SK-N-SH (cell line): ENCODE results near the gene MARK4. TPM values are rescaled to one million over a fixed set of nuclear protein-coding genes. Genes with fewer than 3 reads are reported as not detected.

Experiments
- CTCF ChIA-PET: fragments of 300-600, 350-600 bp; formaldehyde crosslinking; extraction: SDS; loops from one replicate; lab custom pipeline; 2021; lab: Yijun Ruan, JAX
- POLR2A ChIA-PET: fragments of 350-600 bp; sonication (Branson Sonifier 250); formaldehyde crosslinking; extraction: SDS; loops from one replicate; lab custom pipeline; 2020; ENCODE audit warnings: antibody characterized with exemption, inconsistent platforms; lab: Yijun Ruan, JAX
- DNase-seq: peaks from one replicate; pipeline ENCODE4 v3.0.0; 2012
- H2AFZ ChIP-seq: fragments of 200-600 bp; sonication (generic); 2 replicates; pipeline ENCODE4 v1.8.1; 2016; ENCODE audit warnings: antibody characterized with exemption, mild to moderate bottlenecking, low read depth
- H3F3A ChIP-seq: fragments of 200-600 bp; sonication (generic); replicated peaks from 2 replicates; pipeline ENCODE3; 2016; ENCODE audit warnings: antibody characterized with exemption, mild to moderate bottlenecking; ENCODE audit not compliant: insufficient read depth
- H3K27ac ChIP-seq, 2 experiments: fragments of 200-500 bp in 1 of 2; fragments of 200-600 bp in 1 of 2; sonication (Bioruptor generic) in 1 of 2; sonication (generic), shearing (Covaris generic) in 1 of 2; 2 replicates each; pipeline versions ENCODE4 v1.5.1 to v1.6.1; 2014 to 2016; ENCODE audit warnings: low read depth in 2 of 2, inconsistent platforms in 1 of 2, low read length in 1 of 2, mild to moderate bottlenecking in 1 of 2, mixed read lengths in 1 of 2
- H3K27me3 ChIP-seq: fragments of 200-600 bp; sonication (generic), shearing (Covaris generic); 2 replicates; pipeline ENCODE4 v1.6.1; 2016; ENCODE audit warnings: mixed run types; ENCODE audit not compliant: insufficient read depth
- H3K36me3 ChIP-seq, 2 experiments: fragments of 200-500 bp in 1 of 2; fragments of 200-600 bp in 1 of 2; sonication (Bioruptor generic) in 1 of 2; sonication (generic) in 1 of 2; replicated peaks in 1 of 2; 2 replicates each; pipeline versions ENCODE3 to v1.5.1; 2014 to 2016; ENCODE audit warnings: low read length in 1 of 2, mild to moderate bottlenecking in 1 of 2; ENCODE audit not compliant: insufficient read depth in 2 of 2, control insufficient read depth in 1 of 2
- H3K4me1 ChIP-seq, 2 experiments: fragments of 200-500 bp in 1 of 2; fragments of 200-600 bp in 1 of 2; sonication (Bioruptor generic) in 1 of 2; sonication (generic), shearing (Covaris generic) in 1 of 2; 2 replicates each; pipeline versions ENCODE4 v1.5.1 to v1.6.1; 2014 to 2016; ENCODE audit warnings: low read depth in 1 of 2, low read length in 1 of 2, mixed run types in 1 of 2; ENCODE audit not compliant: insufficient read depth in 2 of 2, control insufficient read depth in 1 of 2
- H3K4me2 ChIP-seq: fragments of 200-600 bp; sonication (generic), shearing (Covaris generic); 2 replicates; pipeline ENCODE4 v1.6.1; 2017; ENCODE audit warnings: mixed run types
- H3K4me3 ChIP-seq, 2 experiments: fragments of 200-500 bp in 1 of 2; fragments of 200-600 bp in 1 of 2; sonication (Bioruptor generic) in 1 of 2; sonication (generic), shearing (Covaris generic) in 1 of 2; 2 replicates each; pipeline versions ENCODE4 v1.5.1 to v1.8.1; 2014 to 2016; ENCODE audit warnings: low read depth in 2 of 2, inconsistent platforms in 1 of 2, low read length in 1 of 2, mild to moderate bottlenecking in 1 of 2, mixed read lengths in 1 of 2, moderate library complexity in 1 of 2
- H3K79me2 ChIP-seq: fragments of 200-600 bp; sonication (generic); 2 replicates; pipeline ENCODE4 v1.8.1; 2017; ENCODE audit warnings: mild to moderate bottlenecking; ENCODE audit not compliant: insufficient read depth
- H3K9ac ChIP-seq: fragments of 200-600 bp; sonication (generic); 2 replicates; pipeline ENCODE4 v1.6.1; 2017; ENCODE audit warnings: mixed run types
- H3K9me2 ChIP-seq: fragments of 200-600 bp; sonication (generic); 2 replicates; pipeline ENCODE4 v1.6.1; 2017; ENCODE audit warnings: mixed run types
- H3K9me3 ChIP-seq: fragments of 200-600 bp; sonication (generic); 2 replicates; pipeline ENCODE4 v1.6.1; 2017; ENCODE audit warnings: mixed run types, mild to moderate bottlenecking, moderate library complexity
- H4K20me1 ChIP-seq: fragments of 200-600 bp; sonication (generic); 2 replicates; pipeline ENCODE4 v1.6.1; 2017; ENCODE audit warnings: mild to moderate bottlenecking, mixed run types; ENCODE audit not compliant: insufficient read depth
- EZH2phosphoT487 ChIP-seq: fragments of 200-600 bp; sonication (generic); IDR thresholded peaks from 2 replicates; pipeline ENCODE4 v1.6.1; 2017; ENCODE audit warnings: low read depth, mixed run types, mild to moderate bottlenecking, antibody characterized with exemption, moderate library complexity, borderline replicate concordance
- GATA2 ChIP-seq: sonication (generic); formaldehyde crosslinking; IDR thresholded peaks from 2 replicates; pipeline ENCODE4 v1.5.0; 2020; ENCODE audit warnings: mild to moderate bottlenecking, missing genetic modification reagents
- IRF3 ChIP-seq: fragments of 150-350 bp; IDR thresholded peaks from 2 replicates; pipeline ENCODE4 v1.6.1; 2016; ENCODE audit warnings: mild to moderate bottlenecking, low read depth, low read length
- MAX ChIP-seq: IDR thresholded peaks from 2 replicates; pipeline ENCODE4 v1.4.0; 2012; ENCODE audit warnings: low read depth
- SMC3 ChIP-seq: IDR thresholded peaks from 2 replicates; pipeline ENCODE4 v1.6.1; 2012; ENCODE audit warnings: low read depth, low read length, improper control_type of control experiment
- TAF1 ChIP-seq: IDR thresholded peaks from 2 replicates; pipeline ENCODE4 v1.6.1; 2012; ENCODE audit warnings: low read depth, mild to moderate bottlenecking, low read length, moderate library complexity, borderline replicate concordance
- WGBS: methylation state at CpG from one replicate; pipeline ENCODE4 v1.1.6; 2017; ENCODE audit warnings: low lambda C conversion rate; 5-methylcytosine and 5-hydroxymethylcytosine counted together
- polyA plus RNA-seq, 3 experiments: library from polyadenylated mRNA; depleted of rRNA; stranded (reverse); fragments of >200 nt; gene quantifications; 2 replicates each; pipeline ENCODE4 v1.2.3, GENCODE V29; 2012

Gene MARK4
- polyA plus RNA-seq, 1 of the 3 experiments (the other 2 are of a cell fraction), result 16.3 TPM

DNA sequence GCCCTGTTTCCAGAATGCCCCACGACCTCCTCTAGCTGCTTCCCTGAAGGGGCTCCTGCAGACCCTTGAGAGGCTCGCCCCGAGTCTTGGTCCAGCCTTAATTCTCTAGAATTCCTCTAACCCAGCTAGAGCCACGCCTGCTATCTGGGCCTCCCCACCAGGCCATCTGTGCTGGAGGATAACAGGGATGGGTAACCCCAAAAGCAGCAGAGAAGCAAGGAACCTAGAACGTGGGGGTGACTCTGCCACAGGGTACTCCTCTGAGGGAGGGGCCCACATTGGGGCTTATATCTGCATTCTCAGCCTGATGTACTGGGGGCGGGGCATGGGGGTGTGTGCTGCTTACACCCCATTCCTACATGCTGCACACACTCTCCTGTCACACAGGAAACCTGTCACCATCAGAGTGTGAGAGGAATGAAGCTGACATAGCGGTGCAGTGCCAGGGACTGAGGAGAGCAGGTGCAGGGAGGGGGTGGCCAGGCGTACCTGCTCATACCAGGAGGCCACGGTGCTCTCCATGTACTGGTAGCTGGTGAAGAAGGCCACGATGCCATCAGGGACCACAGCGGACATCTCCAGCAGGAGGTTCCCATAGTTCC, 103.3 kb downstream of the MARK4 start:
- Histone ChIP-seq H2AFZ (no peak overlapping the region), H3K4me3 (no peak overlapping the region), H3K36me3 (peaks cover 14 to 53% of the 10 kb centered on the region in 2 experiments), H3K79me2 (no peaks in the 10 kb centered on the region), H3K4me1 (no peaks in the 10 kb centered on the region), H3K4me2 (no peak overlapping the region), H3K9ac (no peak overlapping the region), H3K9me2 (no peaks in the 10 kb centered on the region), H3K27ac (no peak overlapping the region), H4K20me1 (no peaks in the 10 kb centered on the region), H3F3A (peaks cover 3% of the 10 kb centered on the region), H3K27me3 (no peaks in the 10 kb centered on the region), H3K9me3 (no peaks in the 10 kb centered on the region)
- no peak for DNase-seq
- TF ChIP-seq GATA2 (CRISPR knock-in tag), result no peak
- TF ChIP-seq IRF3, result no peak
- TF ChIP-seq EZH2phosphoT487, result no peak
- TF ChIP-seq TAF1, result no peak
- no peak for TF ChIP-seq MAX
- TF ChIP-seq SMC3, result no peak
- 92% methylated on average over 7 of the region's 11 CpGs for WGBS
- POLR2A ChIA-PET, result no interaction called here
- CTCF ChIA-PET, result interaction anchor here (0.6 to 5.1 kb wide), 3 partner anchors 16 to 134 kb away, joined by 3 to 30 read pairs (median 5); no protein-coding TSS in a partner anchor

Other genes with a start within 250 kb of the MARK4 start
- 9.5 and 12.6 TPM in 2 replicates for gene RELB, start 249.8 kb upstream of the MARK4 start, polyA plus RNA-seq (2012; rRNA removed)
- 53.8 and 54.8 TPM in 2 replicates for gene CLASRP, start 212.2 kb upstream of the MARK4 start, polyA plus RNA-seq (2012; rRNA removed)
- 0.16 and 0.21 TPM in 2 replicates for gene ZNF296, start 174.8 kb upstream of the MARK4 start, polyA plus RNA-seq (2012; rRNA removed)
- 24.2 and 28.7 TPM in 2 replicates for gene GEMIN7, start 172.0 kb upstream of the MARK4 start, polyA plus RNA-seq (2012; rRNA removed)
- gene PPP1R37, start 158.1 kb upstream of the MARK4 start, polyA plus RNA-seq (2012; rRNA removed), result 19.3 and 24.4 TPM in 2 replicates
- gene NKPD1, start 90.3 kb upstream of the MARK4 start, polyA plus RNA-seq (2012; rRNA removed), result 0.06 and 0.12 TPM in 2 replicates
- gene TRAPPC6A, start 73.0 kb upstream of the MARK4 start, polyA plus RNA-seq (2012; rRNA removed), result 53.0 and 59.0 TPM in 2 replicates
- 3.0 and 3.7 TPM in 2 replicates for gene BLOC1S3, start 72.5 kb upstream of the MARK4 start, polyA plus RNA-seq (2012; rRNA removed)
- 0.02 TPM in 1 of 2 replicates, not detected in the other for gene EXOC3L2, start 5.9 kb upstream of the MARK4 start, polyA plus RNA-seq (2012; rRNA removed)
- 0.05 TPM in 1 of 2 replicates, not detected in the other for gene CKM, start 71.6 kb downstream of the MARK4 start, polyA plus RNA-seq (2012; rRNA removed)
- gene KLC3, start 89.5 kb downstream of the MARK4 start, polyA plus RNA-seq (2012; rRNA removed), result 0.75 and 1.2 TPM in 2 replicates
- 62.7 and 72.8 TPM in 2 replicates for gene ERCC2, start 119.3 kb downstream of the MARK4 start, polyA plus RNA-seq (2012; rRNA removed)
- 11.6 and 18.0 TPM in 2 replicates for gene PPP1R13L, start 153.8 kb downstream of the MARK4 start, polyA plus RNA-seq (2012; rRNA removed)
- 11.0 and 11.9 TPM in 2 replicates for gene POLR1G, start 155.4 kb downstream of the MARK4 start, polyA plus RNA-seq (2012; rRNA removed)
- gene ERCC1, start 172.6 kb downstream of the MARK4 start, polyA plus RNA-seq (2012; rRNA removed), result 93.1 and 95.3 TPM in 2 replicates
- gene FOSB, start 216.7 kb downstream of the MARK4 start, polyA plus RNA-seq (2012; rRNA removed), result 38.4 and 78.2 TPM in 2 replicates
- gene RTN2, start 245.8 kb downstream of the MARK4 start, polyA plus RNA-seq (2012; rRNA removed), result 6.8 and 7.0 TPM in 2 replicates
- 10.3 and 10.9 TPM in 2 replicates for gene PPM1N, start 247.2 kb downstream of the MARK4 start, polyA plus RNA-seq (2012; rRNA removed)